ENCODE measurements around the gene CCDC85A.
"Not testable (repeated sequence)": the region's sequence is repeated elsewhere in the genome, so short reads cannot be mapped to it uniquely, and the experiment has no call there.

The CCDC85A gene

GRCh38 chr2:56183643-56184499, at the start of gene CCDC85A:
Gene CCDC85A (plus strand): TSS chr2:56183990. CDS start chr2:56184625, 635 bp downstream.
- DNase-seq (ENCODE audit: low read depth in 1 of 2, low spot score in 1 of 2), result peak in 1 of 2 donors; percentile 50

GRCh38 chr2:56134861-56135260, 48.9 kb upstream of the CCDC85A start:
- DNase-seq (ENCODE audit: low read depth in 1 of 2, low spot score in 1 of 2), result no peak

- not testable (repeated sequence) for DNase-seq (ENCODE audit: low read depth in 1 of 2, low spot score in 1 of 2)
These were observed 41.2 kb upstream of the CCDC85A start for GRCh38 chr2:56142497-56143061.

GRCh38 chr2:56147907-56148306, 35.9 kb upstream of the CCDC85A start:
- DNase-seq (ENCODE audit: low read depth in 1 of 2, low spot score in 1 of 2), result no peak

- DNase-seq (ENCODE audit: low read depth in 1 of 2, low spot score in 1 of 2), result no peak
These were observed 35.0 kb upstream of the CCDC85A start for GRCh38 chr2:56148825-56149224.

- DNase-seq (ENCODE audit: low read depth in 1 of 2, low spot score in 1 of 2), result no peak
These were observed 31.9 kb upstream of the CCDC85A start for GRCh38 chr2:56151841-56152240.

- DNase-seq (ENCODE audit: low read depth in 1 of 2, low spot score in 1 of 2), result no peak
These were observed 28.6 kb upstream of the CCDC85A start for GRCh38 chr2:56155188-56155587.

GRCh38 chr2:56159875-56160274, 23.9 kb upstream of the CCDC85A start:
- DNase-seq (ENCODE audit: low read depth in 1 of 2, low spot score in 1 of 2), result not testable (repeated sequence)

- no peak for DNase-seq (ENCODE audit: low read depth in 1 of 2, low spot score in 1 of 2)
These were observed 15.9 kb upstream of the CCDC85A start for GRCh38 chr2:56167616-56168562.

GRCh38 chr2:56169521-56169920, 14.3 kb upstream of the CCDC85A start:
- DNase-seq (ENCODE audit: low read depth in 1 of 2, low spot score in 1 of 2), result no peak

GRCh38 chr2:56170504-56170903, 13.3 kb upstream of the CCDC85A start:
- DNase-seq (ENCODE audit: low read depth in 1 of 2, low spot score in 1 of 2), result no peak

GRCh38 chr2:56170988-56171387, 12.8 kb upstream of the CCDC85A start:
- no peak for DNase-seq (ENCODE audit: low read depth in 1 of 2, low spot score in 1 of 2)

GRCh38 chr2:56175779-56176178, 8.0 kb upstream of the CCDC85A start:
- DNase-seq (ENCODE audit: low read depth in 1 of 2, low spot score in 1 of 2), result no peak

GRCh38 chr2:56177420-56178220, 6.2 kb upstream of the CCDC85A start:
- no peak for DNase-seq (ENCODE audit: low read depth in 1 of 2, low spot score in 1 of 2)

- no peak for DNase-seq (ENCODE audit: low read depth in 1 of 2, low spot score in 1 of 2)
These were observed 3.9 kb upstream of the CCDC85A start for GRCh38 chr2:56179931-56180330.

GRCh38 chr2:56182420-56182819, 1.4 kb upstream of the CCDC85A start:
- DNase-seq (ENCODE audit: low read depth in 1 of 2, low spot score in 1 of 2), result no peak

GRCh38 chr2:56184500-56185011, 766 bp downstream of the CCDC85A start:
- DNase-seq (ENCODE audit: low read depth in 1 of 2, low spot score in 1 of 2), result no peak

GRCh38 chr2:56185101-56185581, 1.4 kb downstream of the CCDC85A start:
- no peak for DNase-seq (ENCODE audit: low read depth in 1 of 2, low spot score in 1 of 2)

- no peak for DNase-seq (ENCODE audit: low read depth in 1 of 2, low spot score in 1 of 2)
These were observed 1.8 kb downstream of the CCDC85A start for GRCh38 chr2:56185582-56186046.

GRCh38 chr2:56191617-56192016, 7.8 kb downstream of the CCDC85A start:
- DNase-seq (ENCODE audit: low read depth in 1 of 2, low spot score in 1 of 2), result no peak
